ENCODE measurements around the gene KDM3A. TPM values are rescaled to one million over a fixed set of nuclear protein-coding genes. Genes with fewer than 3 reads are reported as not detected.

Gene KDM3A
- total RNA-seq, 1 experiment from 2014 or later: 28.3 TPM

Other genes starting within 250 kb of the KDM3A start
- gene IMMT, start 245.9 kb upstream of the KDM3A start, total RNA-seq (2014; rRNA removed; shearing (Covaris generic); ENCODE audit: low replicate concordance): 39.2 and 52.3 TPM in 2 replicates
- 60.8 and 97.5 TPM in 2 replicates for gene MRPL35, start 241.9 kb upstream of the KDM3A start, total RNA-seq (2014; rRNA removed; shearing (Covaris generic); ENCODE audit: low replicate concordance)
- 0.12 and 0.20 TPM in 2 replicates for gene REEP1, start 103.7 kb upstream of the KDM3A start, total RNA-seq (2014; rRNA removed; shearing (Covaris generic); ENCODE audit: low replicate concordance)
- 43.0 and 74.0 TPM in 2 replicates for gene CHMP3, start 122.1 kb downstream of the KDM3A start, total RNA-seq (2014; rRNA removed; shearing (Covaris generic); ENCODE audit: low replicate concordance)
- gene RNF103, start 182.5 kb downstream of the KDM3A start, total RNA-seq (2014; rRNA removed; shearing (Covaris generic); ENCODE audit: low replicate concordance): 16.7 and 20.6 TPM in 2 replicates

Data from Caki2 (cell line).